ENCODE measurements around the gene PHF3.
A peak's percentile ranks its signal among the peaks of the same experiment; 100 is the strongest.

Gene PHF3, protein sequence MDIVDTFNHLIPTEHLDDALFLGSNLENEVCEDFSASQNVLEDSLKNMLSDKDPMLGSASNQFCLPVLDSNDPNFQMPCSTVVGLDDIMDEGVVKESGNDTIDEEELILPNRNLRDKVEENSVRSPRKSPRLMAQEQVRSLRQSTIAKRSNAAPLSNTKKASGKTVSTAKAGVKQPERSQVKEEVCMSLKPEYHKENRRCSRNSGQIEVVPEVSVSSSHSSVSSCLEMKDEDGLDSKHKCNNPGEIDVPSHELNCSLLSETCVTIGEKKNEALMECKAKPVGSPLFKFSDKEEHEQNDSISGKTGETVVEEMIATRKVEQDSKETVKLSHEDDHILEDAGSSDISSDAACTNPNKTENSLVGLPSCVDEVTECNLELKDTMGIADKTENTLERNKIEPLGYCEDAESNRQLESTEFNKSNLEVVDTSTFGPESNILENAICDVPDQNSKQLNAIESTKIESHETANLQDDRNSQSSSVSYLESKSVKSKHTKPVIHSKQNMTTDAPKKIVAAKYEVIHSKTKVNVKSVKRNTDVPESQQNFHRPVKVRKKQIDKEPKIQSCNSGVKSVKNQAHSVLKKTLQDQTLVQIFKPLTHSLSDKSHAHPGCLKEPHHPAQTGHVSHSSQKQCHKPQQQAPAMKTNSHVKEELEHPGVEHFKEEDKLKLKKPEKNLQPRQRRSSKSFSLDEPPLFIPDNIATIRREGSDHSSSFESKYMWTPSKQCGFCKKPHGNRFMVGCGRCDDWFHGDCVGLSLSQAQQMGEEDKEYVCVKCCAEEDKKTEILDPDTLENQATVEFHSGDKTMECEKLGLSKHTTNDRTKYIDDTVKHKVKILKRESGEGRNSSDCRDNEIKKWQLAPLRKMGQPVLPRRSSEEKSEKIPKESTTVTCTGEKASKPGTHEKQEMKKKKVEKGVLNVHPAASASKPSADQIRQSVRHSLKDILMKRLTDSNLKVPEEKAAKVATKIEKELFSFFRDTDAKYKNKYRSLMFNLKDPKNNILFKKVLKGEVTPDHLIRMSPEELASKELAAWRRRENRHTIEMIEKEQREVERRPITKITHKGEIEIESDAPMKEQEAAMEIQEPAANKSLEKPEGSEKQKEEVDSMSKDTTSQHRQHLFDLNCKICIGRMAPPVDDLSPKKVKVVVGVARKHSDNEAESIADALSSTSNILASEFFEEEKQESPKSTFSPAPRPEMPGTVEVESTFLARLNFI (N-terminal part only)

DNA sequence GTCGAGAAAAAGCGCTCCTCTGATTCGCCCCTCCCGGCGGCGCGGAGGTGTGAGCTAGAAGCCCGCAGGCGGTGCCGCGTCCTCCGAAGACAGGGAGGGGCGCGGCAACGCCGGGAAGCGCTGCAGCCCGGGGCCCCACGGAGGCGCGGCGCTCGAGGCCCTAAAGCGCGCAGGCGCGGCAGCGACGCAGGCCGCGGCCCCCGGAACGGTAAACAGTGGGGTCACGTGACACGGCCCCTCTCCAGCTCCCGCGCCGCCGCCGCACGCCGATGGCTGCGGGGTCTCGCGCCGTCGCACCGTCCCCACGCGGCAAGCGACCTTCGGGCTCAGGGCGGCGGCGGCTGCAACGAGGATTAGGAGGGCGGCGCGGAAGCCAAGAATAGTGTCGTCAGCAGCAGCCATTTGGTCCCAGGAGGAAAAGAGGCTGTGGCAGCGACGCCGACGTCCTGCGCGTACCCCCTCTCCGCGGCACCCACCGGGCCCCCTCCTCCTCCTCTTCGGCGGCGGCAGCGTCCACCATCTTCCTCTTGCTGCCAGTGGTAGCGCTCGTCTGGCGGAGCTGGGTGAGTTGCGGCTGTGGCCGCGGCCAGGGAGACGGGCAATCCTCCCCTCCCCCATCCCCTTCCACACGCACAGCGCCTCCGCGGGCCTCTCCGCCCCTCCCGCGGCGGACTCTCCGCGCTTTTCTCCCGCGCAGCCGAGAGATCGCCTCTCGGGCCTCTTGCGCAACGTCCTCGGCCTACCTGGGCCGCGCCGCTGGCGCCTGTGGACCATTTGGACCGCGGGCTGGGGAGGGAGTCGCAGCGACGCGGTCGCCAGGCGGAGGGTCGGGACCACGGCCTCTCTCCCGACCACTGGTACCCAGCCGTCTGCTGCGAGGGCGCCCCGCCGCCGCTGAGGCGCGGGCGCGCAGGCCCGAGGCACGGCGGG, at the start of gene PHF3:
TSS of gene PHF3 (plus strand) at position 215 of the 930 bp plus-strand sequence. CDS start 10,750 bp downstream, outside the sequence.
- peak; percentile 87 for DNase-seq

DNA sequence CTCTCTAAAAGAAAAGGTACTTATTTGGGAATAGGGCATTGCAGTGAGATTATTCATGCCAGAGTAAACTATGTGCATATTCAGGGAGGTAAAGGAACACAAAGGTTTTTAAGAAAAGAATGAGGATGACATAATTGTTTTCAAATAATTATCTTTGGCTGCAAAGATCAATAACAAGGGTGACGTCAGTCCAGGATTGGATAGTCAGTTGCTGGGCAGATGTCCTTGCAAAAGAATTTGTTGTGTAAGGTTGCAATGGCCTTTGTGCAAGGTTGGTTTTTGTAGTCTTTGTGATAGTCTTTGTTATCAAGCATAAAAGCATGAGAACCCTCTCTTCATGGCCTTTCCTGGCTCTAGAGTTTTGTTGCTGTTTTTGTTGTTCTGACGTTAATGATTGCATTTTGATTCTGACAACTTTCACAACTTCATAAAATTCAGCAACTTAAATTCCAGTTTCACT, 45.6 kb upstream of the PHF3 start:
- no peak for DNase-seq

DNA sequence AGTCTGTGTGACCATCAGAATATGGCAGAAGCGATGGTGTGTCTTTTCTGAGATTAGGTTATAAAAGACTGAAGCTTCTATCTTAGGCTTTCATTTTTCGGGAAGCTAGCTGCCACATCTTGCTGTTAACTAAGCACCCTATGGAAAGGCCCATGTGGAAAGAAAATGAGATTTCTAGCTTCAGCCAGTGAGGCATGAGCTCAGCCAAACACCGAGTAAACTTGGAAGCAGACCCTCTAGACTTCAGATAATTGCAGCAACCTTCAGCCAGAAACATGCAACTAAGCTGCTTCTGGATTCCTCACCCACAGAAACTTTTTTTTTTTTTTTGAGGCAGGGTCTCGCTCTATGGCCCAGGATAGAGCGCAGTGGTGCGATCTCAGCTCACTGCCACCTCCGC, 42.7 kb upstream of the PHF3 start:
- DNase-seq = no peak

DNA sequence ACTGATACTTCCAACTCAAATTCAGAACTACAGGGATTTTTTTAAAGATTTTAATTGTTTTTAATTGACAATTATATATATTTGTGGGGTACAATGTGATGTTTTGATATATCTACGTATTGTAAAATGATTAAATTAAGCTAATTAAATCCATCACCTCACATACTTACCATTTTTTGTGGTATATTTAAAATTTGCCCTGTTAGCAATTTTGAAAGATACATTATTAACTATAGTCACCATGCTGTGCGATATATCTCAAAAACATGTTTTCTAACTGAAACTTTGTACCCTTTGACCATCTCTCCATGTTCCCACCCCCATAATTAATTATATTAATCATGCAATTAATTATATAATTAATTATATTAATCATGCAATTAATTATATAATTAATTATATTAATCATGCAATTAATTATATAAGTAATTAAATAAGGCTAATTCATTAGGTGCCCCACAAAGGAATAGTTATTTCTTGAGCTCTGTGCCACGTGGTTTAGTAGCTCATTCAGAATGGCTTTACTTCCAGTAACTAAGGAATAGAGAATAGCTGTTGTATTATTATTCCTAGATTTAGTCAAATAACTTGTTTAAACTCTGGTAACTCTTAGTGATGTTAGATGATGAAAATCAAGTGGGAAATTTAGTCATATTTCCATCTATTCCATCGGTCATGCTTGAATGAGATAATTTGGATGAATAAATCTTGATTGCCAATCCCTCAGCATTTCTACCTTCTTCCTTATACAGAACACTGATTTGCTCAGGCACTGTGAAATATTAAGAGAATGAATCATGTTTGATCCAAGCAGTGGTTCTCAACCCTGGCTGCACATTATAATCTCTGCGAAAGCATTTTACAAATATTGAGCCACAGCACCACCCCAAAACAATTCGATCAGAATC, 38.2 kb upstream of the PHF3 start:
- no peak for DNase-seq

DNA sequence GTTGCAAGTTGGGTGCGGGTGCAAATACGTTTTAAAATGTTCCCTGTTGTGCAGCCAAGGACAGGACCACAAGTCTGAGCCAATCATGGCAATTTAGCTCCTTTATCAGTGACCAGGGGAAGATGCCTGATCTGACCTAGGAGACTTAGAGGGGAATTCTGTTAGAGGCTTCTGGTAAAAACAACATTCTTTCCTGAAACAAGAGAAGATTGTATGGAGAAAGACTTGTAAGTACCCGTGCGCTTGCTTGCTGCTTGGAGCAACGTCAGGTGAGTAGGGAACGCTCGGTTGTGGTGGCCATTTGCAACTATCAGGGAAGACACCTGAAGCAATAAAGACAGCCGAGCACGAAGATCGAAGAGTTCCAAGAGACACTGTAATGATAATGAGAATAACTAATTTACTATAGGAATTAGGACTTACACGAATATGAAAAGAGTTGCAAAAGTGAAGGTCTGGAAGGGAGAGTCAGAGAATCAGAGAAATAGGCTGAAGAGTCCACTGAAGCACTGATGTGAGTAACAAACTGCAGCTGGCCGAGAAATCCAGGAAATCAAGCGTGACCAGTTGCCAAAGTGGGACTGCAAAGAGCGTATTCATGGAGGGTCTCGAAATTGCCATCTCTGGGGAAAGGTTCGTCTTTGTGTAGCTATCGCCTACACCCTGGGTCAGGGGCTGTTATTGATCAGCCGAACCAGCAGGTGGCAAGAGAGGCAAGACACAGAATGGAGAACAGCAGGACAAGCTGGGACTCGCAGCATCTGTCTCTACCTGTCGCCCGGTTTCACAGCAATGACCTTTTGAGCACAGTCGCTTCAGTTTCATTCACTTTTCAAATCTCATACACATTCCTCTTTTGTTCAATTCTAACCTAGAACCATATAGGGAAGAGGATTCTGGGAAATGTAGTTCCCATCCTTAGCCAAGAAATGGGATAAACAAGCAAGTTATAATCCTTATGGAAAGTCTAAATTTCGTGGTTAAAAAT, 37.3 kb upstream of the PHF3 start:
- DNase-seq = peak; percentile 70

- no peak for DNase-seq
Observed at GRCh38 chr6:63599243-63599642, 36.4 kb upstream of the PHF3 start.

DNA sequence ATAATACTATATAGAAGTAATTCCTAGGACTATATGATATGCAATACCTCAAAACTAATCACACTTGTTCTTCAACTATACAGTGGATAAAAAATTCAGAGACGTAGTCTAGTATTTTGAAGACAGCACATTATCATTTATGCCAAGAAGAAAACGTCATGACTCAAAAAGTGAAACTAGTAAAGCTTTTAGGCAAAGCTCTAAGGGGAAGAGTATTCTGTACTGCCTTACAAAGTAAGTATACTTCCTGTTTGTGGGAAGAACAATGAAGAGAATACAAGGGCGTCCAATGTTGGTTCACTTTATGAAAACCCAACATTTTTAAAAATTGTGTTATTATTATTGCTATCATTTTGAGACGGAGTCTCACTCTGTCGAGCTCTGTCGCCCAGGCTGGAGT, 35.5 kb upstream of the PHF3 start:
- no peak for DNase-seq

DNA sequence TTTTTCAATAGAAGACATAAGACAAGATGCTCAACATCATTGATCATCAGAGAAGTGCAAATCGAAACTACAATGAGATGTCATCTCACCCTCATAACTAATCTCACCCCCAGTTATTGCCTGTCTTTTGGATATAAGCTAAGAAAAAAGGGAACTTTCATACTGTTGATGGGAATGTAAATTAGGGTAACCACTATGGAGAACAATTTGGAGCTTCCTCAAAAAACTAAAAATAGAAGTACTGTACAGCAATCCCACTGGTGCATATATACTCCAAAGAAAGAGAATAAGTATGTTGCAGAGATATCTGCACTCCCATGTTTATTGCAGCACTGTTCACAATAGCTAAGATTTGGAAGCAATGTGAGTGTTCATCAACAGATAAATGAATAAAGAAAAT, 26.4 kb upstream of the PHF3 start:
- no peak for DNase-seq

DNA sequence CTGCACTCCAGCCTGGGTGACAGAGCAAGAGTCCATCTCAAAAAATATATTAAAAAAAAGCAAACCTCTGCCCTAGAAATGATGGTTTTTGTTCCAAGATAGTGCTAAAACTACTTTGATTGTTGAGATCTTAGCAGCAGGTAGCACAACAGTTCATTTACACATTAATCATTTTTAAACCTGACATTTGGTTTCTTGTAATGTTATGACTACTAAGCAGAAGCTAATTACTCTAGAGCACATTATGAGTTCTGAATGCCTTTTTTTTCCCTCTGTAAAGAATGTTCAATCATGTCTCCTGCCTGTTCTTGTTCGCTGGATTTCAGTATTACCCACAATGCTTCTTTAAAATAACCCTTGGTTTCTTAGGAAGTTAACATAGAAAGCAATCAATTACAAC, 24.7 kb upstream of the PHF3 start:
- DNase-seq = no peak

GRCh38 chr6:63611560-63611959, 24.0 kb upstream of the PHF3 start:
- DNase-seq = no peak

GRCh38 chr6:63615590-63615989, 20.0 kb upstream of the PHF3 start:
- no peak for DNase-seq

- DNase-seq = no peak
Observed at GRCh38 chr6:63624091-63624490, 11.5 kb upstream of the PHF3 start.

DNA sequence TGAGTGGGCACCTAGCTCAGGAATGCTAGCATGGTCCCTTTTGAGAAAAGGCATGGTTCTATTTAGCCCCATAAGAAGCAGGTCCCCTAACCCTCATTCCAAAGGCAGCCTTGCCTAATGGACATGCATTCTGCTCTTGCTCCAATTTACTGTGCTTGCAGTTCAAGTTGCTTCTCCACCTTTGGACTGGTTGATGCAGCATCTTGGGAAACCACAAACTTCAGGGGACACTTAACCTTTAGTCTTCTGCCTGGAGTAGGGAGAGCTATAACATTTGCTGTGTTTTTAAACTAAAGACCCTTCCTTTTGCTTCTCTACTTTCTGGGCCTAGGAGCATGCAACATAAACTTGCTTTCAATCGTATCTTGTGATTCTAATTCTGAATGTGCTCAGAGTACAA, 5.1 kb upstream of the PHF3 start:
- no peak for DNase-seq

DNA sequence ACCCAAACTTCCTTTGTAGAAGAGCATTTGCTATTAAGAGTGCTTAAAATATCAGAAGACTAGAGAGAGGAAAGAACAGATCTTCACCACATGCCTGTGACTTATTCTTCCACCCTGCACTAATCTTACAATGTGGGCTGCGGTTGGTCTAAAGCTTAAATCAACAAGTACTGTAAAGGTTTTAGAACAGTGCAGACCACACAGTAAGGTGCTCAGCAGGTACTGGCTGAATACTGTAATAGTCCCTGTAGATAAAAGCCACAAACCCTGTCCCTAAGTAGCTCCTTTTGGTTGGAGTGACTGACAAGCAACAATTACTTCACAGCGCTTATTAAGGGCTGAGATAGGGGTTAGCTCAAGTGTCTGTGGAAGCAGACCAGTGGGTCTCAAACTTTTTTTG, 972 bp upstream of the PHF3 start:
- no peak for DNase-seq

DNA sequence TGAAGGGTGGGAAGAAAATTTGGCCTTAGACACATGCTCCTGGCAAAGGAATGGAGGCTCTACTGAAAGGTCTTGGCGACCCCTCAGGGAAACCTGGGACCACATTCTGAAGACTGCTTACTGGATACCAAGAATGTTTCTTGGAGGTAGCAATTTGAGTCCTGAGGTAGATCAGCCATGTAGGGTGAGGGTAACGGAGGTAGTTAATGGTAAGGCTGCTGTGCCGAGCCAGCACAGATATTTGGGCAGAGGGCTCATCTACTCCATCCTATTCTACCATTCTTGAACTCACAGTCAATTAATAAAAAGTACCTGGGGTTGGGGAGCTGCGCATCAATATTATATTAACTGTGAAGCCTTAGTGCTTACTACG, 401 bp upstream of the PHF3 start:
- DNase-seq = no peak

- peak; percentile 53 for DNase-seq
Observed at GRCh38 chr6:63636518-63637021, 968 bp downstream of the PHF3 start.

DNA sequence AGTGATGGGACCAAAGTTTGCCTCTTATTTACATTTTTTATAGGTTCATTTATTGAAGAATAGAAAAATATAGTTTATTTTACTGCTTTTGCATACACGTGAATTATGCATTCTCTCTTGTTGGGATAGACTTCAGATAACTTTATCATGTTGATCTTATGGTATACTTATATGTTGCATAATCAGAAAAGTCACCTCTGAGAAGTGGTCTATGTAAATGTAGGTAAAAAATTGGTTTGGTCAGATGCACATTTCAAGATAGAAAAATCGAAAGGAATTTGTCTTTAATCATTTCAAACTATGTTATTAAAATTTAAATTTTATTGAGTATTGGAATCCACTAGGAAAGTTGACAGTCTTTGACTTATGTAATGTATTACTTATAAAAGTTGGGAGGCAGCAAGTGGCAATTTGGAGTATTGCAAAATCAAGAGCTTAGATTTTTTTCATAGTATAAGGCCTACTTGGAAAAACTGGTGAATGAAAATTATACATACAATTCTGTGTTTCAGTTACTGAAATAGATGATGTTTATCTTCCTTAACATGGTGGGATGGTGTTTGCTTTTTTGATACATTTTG, 2.4 kb downstream of the PHF3 start:
- no peak for DNase-seq

DNA sequence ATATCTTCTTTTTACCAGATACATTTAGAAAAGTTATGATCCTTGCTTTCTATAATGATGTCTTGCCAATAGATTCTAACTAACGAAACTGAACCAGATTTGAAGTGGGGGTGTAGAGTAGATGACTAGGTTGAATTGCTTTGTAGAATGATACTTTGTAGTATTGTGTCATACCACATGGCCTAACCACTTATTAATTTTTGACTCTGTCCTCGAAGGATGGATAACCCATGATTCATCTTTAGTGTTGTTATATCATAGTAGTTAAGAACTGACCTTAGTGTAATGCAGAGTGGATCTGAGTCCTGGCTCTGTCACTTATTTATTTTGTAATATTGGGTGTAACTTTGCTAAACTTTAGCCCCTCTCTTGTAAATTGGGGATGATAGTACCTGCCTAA, 4.5 kb downstream of the PHF3 start:
- DNase-seq = no peak

DNA sequence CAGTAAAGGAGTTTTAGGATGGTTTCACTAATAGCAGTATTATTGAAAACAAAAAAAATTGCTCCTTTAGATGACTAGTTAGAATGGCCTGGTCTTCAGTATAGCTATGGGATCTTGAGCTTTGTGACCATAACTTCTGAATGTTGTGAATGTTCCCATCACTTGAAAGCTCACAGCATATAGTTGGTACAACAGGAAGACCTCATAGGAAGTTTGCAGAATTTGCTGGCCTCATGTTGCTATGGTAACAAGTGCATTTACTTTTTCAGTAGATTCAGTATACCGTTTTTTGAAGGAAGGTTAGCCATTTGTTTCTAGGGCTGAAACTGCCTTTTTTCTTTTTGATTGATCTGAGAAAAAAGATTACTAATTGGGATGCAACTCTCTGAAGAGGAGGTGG, 8.3 kb downstream of the PHF3 start:
- no peak for DNase-seq

All from activated CD4-positive, alpha-beta T cell treated with anti-CD3 and anti-CD28 coated beads, Interleukin-2, amount 50 U/mL, for 1 hour (primary cell).